IPS-18c (cell line): ENCODE measurements around the gene RBM5.

ENCODE experiments used
- H3K4me3 ChIP-seq: 2 replicates; pipeline ENCODE4 v1.7.0; 2013; ENCODE audit warnings: low read depth, mild to moderate bottlenecking, low read length, moderate library complexity; ENCODE audit not compliant: insufficient read depth
- H3K9me3 ChIP-seq: one replicate; pipeline ENCODE4 v1.6.1; 2013; ENCODE audit warnings: mild to moderate bottlenecking, low read length, moderate library complexity; ENCODE audit not compliant: control insufficient read depth, insufficient read depth

The RBM5 gene

GRCh38 chr3:50117120-50117519 lies 28.4 kb downstream of the RBM5 start:
- no peaks in the 10 kb centered on the region for H3K9me3 ChIP-seq
- H3K4me3 ChIP-seq, result no peak overlapping the region

- H3K4me3 ChIP-seq, result no peak overlapping the region
- no peaks in the 10 kb centered on the region for H3K9me3 ChIP-seq
These were observed 29.5 kb downstream of the RBM5 start for GRCh38 chr3:50118237-50118636.

- no peaks in the 10 kb centered on the region for H3K9me3 ChIP-seq
- no peak overlapping the region for H3K4me3 ChIP-seq
These were observed 31.1 kb downstream of the RBM5 start for GRCh38 chr3:50119786-50120185.

GRCh38 chr3:50120364-50121071 lies 31.8 kb downstream of the RBM5 start:
- Histone ChIP-seq H3K9me3 (no peaks in the 10 kb centered on the region), H3K4me3 (no peak overlapping the region)

GRCh38 chr3:50121072-50122032 lies 32.6 kb downstream of the RBM5 start:
- Histone ChIP-seq H3K4me3 (no peak overlapping the region), H3K9me3 (no peaks in the 10 kb centered on the region)

GRCh38 chr3:50122071-50122470 lies 33.4 kb downstream of the RBM5 start:
- Histone ChIP-seq H3K9me3 (no peaks in the 10 kb centered on the region), H3K4me3 (no peak overlapping the region)

- Histone ChIP-seq H3K9me3 (no peaks in the 10 kb centered on the region), H3K4me3 (no peak overlapping the region)
These were observed 34.1 kb downstream of the RBM5 start for GRCh38 chr3:50122661-50123391.

- H3K4me3 ChIP-seq, result no peak overlapping the region; the same call in 1 of the 2 replicates
These were observed 34.8 kb downstream of the RBM5 start for GRCh38 chr3:50123394-50124051.

GRCh38 chr3:50124052-50124799 lies 35.5 kb downstream of the RBM5 start:
- Histone ChIP-seq H3K9me3 (no peaks in the 10 kb centered on the region), H3K4me3 (no peak overlapping the region)

More at GRCh38 chr3:50123394-50124051, 34.8 kb downstream of the RBM5 start:
- H3K9me3 ChIP-seq, result no peaks in the 10 kb centered on the region

GRCh38 chr3:50124800-50125178 lies 36.1 kb downstream of the RBM5 start:
- Histone ChIP-seq H3K9me3 (no peaks in the 10 kb centered on the region), H3K4me3 (no peak overlapping the region)

GRCh38 chr3:50125541-50126286 lies 37.0 kb downstream of the RBM5 start:
- H3K9me3 ChIP-seq, result no peaks in the 10 kb centered on the region
- H3K4me3 ChIP-seq, result no peak overlapping the region

GRCh38 chr3:50126287-50127211 lies 37.8 kb downstream of the RBM5 start:
- Histone ChIP-seq H3K4me3 (no peak overlapping the region), H3K9me3 (no peaks in the 10 kb centered on the region)

GRCh38 chr3:50127251-50127691 lies 38.6 kb downstream of the RBM5 start:
- Histone ChIP-seq H3K9me3 (no peaks in the 10 kb centered on the region), H3K4me3 (no peak overlapping the region)

- Histone ChIP-seq H3K4me3 (no peak overlapping the region), H3K9me3 (no peaks in the 10 kb centered on the region)
These were observed 39.3 kb downstream of the RBM5 start for GRCh38 chr3:50128001-50128400.

- H3K9me3 ChIP-seq, result no peaks in the 10 kb centered on the region
These were observed 41.7 kb downstream of the RBM5 start for GRCh38 chr3:50130436-50130835.

More at GRCh38 chr3:50130436-50130835, 41.7 kb downstream of the RBM5 start:
- no peak overlapping the region for H3K4me3 ChIP-seq
